Left ventricle myocardium inferior (tissue), 1 donor: ENCODE results near the gene RTKN. TPM values are rescaled to one million over a fixed set of nuclear protein-coding genes. Genes with fewer than 3 reads are reported as not detected.

ENCODE experiments used
- DNase-seq: peaks from one replicate; pipeline ENCODE4 v3.0.0-alpha.2; 2020
- H3K27ac ChIP-seq: fragments of 200-600 bp; replicated peaks from 2 replicates; pipeline ENCODE4 v1.8.0; 2021
- H3K27me3 ChIP-seq: fragments of 200-600 bp; 2 replicates; pipeline ENCODE4 v1.8.0; 2021; ENCODE audit warnings: low read depth
- H3K36me3 ChIP-seq: fragments of 200-600 bp; 2 replicates; pipeline ENCODE4 v1.8.0; 2021
- H3K4me1 ChIP-seq: fragments of 200-600 bp; 2 replicates; pipeline ENCODE4 v1.8.0; 2021
- H3K4me3 ChIP-seq: fragments of 200-600 bp; 2 replicates; pipeline ENCODE4 v1.8.0; 2021; ENCODE audit warnings: mild to moderate bottlenecking, moderate library complexity
- H3K9me3 ChIP-seq: fragments of 200-600 bp; replicated peaks from 2 replicates; pipeline ENCODE4 v1.8.0; 2021
- intact Hi-C: fragments of 100-400 bp; cut with micrococcal nuclease; formaldehyde crosslinking; loops from one replicate; pipeline ENCODE4 v1.11.0; 2022
- total RNA-seq: library from RNA; stranded (reverse); fragmentation: NEBNext Ultra II Directional; extraction: Animal tissue kit (Norgen Biotek cat#: 25700); gene quantifications from one replicate; pipeline ENCODE4 v1.2.1, GENCODE V29; 2021
- TF ChIP-seq, protein P1 (sequence below): fragments of 200-600 bp; IDR thresholded peaks from 2 replicates; pipeline ENCODE4 v1.8.0; 2021; ENCODE audit warnings: antibody characterized with exemption, mild to moderate bottlenecking, borderline replicate concordance
- donor health status: DM: no; HTN: yes; CAD: no; lungs with severe emphysema.

Gene RTKN
- total RNA-seq, 1 donor from 2014 or later, result 14.0 TPM

DNA sequence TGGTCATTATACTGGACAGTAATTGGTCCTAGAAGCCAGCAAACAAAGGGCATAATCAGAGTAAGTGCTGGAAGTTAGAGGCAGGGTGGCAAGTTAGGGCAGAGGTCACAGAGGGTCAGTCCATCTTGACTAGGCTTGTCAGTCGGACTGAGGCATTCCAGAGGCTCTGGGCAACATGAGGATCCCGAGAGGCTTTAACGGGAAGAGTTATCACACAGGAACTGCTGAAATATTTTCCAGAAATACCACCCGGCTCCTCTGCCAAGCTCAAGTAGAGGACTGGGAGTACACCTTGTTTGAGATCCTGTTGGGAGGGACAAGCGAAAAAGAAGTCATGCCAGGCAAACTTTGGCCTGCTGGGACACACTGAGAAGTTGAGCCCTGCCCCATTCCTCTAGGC lies 34.1 kb downstream of the RTKN start:
- H3K4me3 ChIP-seq, result no peak overlapping the region
- H3K27ac ChIP-seq, result no peak overlapping the region
- no peak for DNase-seq
- no peaks in the 10 kb centered on the region for H3K27me3 ChIP-seq
- H3K36me3 ChIP-seq, result no peaks in the 10 kb centered on the region
- H3K4me1 ChIP-seq, result no peaks in the 10 kb centered on the region
- intact Hi-C loops, result no loop called here
- TF ChIP-seq, protein P1, sequence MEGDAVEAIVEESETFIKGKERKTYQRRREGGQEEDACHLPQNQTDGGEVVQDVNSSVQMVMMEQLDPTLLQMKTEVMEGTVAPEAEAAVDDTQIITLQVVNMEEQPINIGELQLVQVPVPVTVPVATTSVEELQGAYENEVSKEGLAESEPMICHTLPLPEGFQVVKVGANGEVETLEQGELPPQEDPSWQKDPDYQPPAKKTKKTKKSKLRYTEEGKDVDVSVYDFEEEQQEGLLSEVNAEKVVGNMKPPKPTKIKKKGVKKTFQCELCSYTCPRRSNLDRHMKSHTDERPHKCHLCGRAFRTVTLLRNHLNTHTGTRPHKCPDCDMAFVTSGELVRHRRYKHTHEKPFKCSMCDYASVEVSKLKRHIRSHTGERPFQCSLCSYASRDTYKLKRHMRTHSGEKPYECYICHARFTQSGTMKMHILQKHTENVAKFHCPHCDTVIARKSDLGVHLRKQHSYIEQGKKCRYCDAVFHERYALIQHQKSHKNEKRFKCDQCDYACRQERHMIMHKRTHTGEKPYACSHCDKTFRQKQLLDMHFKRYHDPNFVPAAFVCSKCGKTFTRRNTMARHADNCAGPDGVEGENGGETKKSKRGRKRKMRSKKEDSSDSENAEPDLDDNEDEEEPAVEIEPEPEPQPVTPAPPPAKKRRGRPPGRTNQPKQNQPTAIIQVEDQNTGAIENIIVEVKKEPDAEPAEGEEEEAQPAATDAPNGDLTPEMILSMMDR, result no peak
- H3K9me3 ChIP-seq, result no peaks in the 10 kb centered on the region

DNA sequence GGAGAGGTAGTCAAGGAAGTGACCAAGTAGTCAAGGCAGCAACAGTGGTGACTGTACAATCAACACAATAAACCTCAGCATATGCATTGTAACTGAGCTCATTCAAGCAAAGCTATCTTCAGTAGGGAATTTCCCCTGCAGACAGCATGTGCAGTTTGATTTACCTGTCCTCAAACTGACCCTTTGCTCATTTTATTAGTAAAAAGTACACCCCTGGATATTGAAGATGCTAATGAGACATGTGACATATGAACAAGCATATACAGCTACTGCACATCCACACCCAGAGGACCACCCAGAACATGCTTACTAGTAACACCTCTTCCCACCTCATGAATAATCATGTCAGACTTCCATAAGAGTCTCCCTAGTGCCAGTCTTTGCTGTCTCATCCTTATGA lies 35.7 kb downstream of the RTKN start:
- Histone ChIP-seq H3K27me3 (no peaks in the 10 kb centered on the region), H3K4me3 (no peak overlapping the region), H3K9me3 (no peaks in the 10 kb centered on the region), H3K4me1 (no peaks in the 10 kb centered on the region), H3K27ac (no peak overlapping the region), H3K36me3 (no peaks in the 10 kb centered on the region)
- intact Hi-C loops, result no loop called here
- no peak for DNase-seq
- TF ChIP-seq, protein P1, result no peak

DNA sequence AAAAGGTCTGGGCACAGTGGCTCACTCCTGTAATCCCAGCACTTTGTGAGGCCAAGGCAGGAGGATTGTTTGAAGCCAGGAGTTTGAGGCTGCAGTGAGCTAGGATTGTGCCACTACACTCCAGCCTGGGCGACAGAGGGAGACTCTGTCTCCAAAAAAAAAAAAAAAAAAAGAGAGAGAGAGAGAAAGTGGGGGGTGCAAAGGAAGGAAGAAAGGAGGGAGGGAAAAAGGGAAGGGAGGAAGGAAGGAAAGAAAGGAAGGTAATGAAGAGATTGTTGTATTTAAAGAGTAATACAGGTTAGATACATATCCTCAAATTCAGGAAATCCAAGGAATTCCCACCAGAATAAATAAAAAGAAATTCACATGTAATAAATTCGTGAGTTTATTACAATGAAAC lies 39.8 kb downstream of the RTKN start:
- Histone ChIP-seq H3K4me1 (no peaks in the 10 kb centered on the region), H3K4me3 (no peak overlapping the region), H3K27ac (no peak overlapping the region), H3K9me3 (no peaks in the 10 kb centered on the region), H3K27me3 (no peaks in the 10 kb centered on the region), H3K36me3 (no peaks in the 10 kb centered on the region)
- TF ChIP-seq, protein P1, result no peak
- DNase-seq, result no peak
- intact Hi-C loops, result no loop called here

DNA sequence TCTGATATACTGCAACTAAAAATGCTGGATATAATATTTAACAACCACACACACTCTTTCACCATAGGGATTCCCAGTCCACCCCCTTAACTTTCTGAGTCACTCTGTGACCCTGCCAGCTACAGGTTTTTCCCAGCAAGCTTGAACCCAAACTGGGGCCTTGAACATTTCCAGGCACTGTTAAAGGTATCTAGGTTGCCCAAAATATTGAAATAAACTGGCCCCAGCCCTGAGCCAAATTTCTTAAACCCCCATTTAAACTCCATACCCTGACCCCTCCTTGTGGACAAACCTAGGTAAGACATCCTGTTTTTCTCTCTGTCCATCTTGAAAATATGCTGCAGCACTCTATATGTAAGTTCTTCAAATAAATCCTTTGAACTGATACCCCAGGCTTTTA lies 42.0 kb downstream of the RTKN start:
- no peaks in the 10 kb centered on the region for H3K4me1 ChIP-seq
- intact Hi-C loops, result no loop called here

DNA sequence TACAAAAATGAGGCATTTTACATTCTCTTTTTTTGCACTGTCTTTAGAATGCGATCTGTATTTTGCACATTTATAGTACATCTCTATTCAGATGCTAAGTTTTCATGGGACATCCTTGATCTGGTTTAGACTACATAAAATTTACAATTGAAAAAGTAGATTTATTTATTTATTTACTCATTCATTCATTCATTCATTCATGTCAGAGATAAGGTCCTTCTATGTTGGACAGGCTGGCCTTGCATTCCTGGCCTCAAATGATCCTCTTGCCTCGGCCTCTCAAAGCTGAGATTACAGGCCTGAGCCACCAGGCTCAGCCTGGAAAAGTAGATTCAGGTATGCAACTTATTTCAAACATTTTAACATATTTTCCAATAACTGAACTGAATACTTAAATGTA lies 45.6 kb downstream of the RTKN start:
- Histone ChIP-seq H3K4me3 (no peak overlapping the region), H3K36me3 (no peaks in the 10 kb centered on the region), H3K9me3 (no peaks in the 10 kb centered on the region), H3K27me3 (no peaks in the 10 kb centered on the region), H3K4me1 (peaks cover 11% of the 10 kb centered on the region), H3K27ac (no peak overlapping the region)
- intact Hi-C loops, result no loop called here
- DNase-seq, result no peak
- TF ChIP-seq, protein P1, result no peak

More for the DNA sequence above, 42.0 kb downstream of the RTKN start:
- TF ChIP-seq, protein P1, result peak; percentile 63
- no peaks in the 10 kb centered on the region for H3K36me3 ChIP-seq
- no peak overlapping the region for H3K4me3 ChIP-seq
- DNase-seq, result no peak
- no peak overlapping the region for H3K27ac ChIP-seq
- no peaks in the 10 kb centered on the region for H3K9me3 ChIP-seq
- H3K27me3 ChIP-seq, result no peaks in the 10 kb centered on the region

DNA sequence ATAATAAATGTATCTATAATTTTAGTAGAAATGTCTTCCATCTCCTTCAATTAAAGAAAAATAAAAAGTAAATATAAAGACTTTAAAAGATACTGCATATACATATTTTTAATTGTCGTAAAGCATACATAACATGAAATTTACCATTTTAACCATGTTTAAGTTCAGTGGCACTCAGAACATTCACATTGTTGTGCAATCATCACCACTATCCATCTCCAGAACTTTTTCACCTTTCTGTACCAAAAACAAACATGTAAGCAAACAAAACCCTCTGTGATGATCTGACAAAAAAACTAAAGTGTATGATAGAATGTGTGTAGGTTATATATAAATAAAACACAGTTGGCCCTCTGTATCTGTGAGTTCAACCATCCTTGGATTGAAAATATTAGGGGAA lies 48.2 kb downstream of the RTKN start:
- TF ChIP-seq, protein P1, result no peak
- Histone ChIP-seq H3K4me1 (peaks cover 37% of the 10 kb centered on the region), H3K36me3 (no peaks in the 10 kb centered on the region), H3K9me3 (no peaks in the 10 kb centered on the region), H3K27me3 (no peaks in the 10 kb centered on the region), H3K4me3 (no peak overlapping the region), H3K27ac (no peak overlapping the region)
- no peak for DNase-seq
- intact Hi-C loops, result no loop called here
